K562 (cell line): Measurements from ENCODE around the gene GSTA3. TPM values are rescaled to one million over a fixed set of nuclear protein-coding genes. Genes with fewer than 3 reads are reported as not detected.

Experiments used
- ATAC-seq: fragments of 200-7000 bp; cut with Tn5 transposase; 3 replicates; pipeline ENCODE4 v1.9.1; 2020; ENCODE audit warnings: moderate library complexity
- BruUV-seq: library from RNA; stranded (reverse); fragments of 400-500 nt; replicated peaks from 2 replicates; lab custom pipeline; 2021; lab: Mats Ljungman, UMichigan
- CTCF ChIA-PET: fragments of 300-600 bp; formaldehyde crosslinking; extraction: SDS; loops from one replicate; lab custom pipeline; 2021; ENCODE audit warnings: low intra/inter-chr PET ratio; lab: Yijun Ruan, JAX
- POLR2A ChIA-PET: fragments of 300-600, 350-650 bp; sonication (Branson Sonifier 250); formaldehyde crosslinking; extraction: SDS; loops from one replicate; lab custom pipeline; 2021; ENCODE audit warnings: antibody characterized with exemption, inconsistent platforms; lab: Yijun Ruan, JAX
- DNase-seq, 4 experiments: peaks; one replicate each; pipeline versions ENCODE4 v3.0.0 to v3.0.0-alpha.2; 2011 to 2018; ENCODE audit warnings: low spot score in 3 of 4, mixed read lengths in 3 of 4; ENCODE audit errors: extremely low read depth in 1 of 4
- FAIRE-seq: peaks from 2 replicates; lab custom pipeline; 2011; peaks lifted over from hg19 to GRCh38; lab: Jason Lieb, UNC
- H2AFZ ChIP-seq: 2 replicates; pipeline ENCODE4 v1.6.0; 2011; ENCODE audit warnings: low read depth, low read length, control low read depth, inconsistent platforms
- H3K27ac ChIP-seq: fragments of 200-600 bp; 3 replicates; pipeline ENCODE4 v1.8.0; 2011; ENCODE audit warnings: low read depth, mild to moderate bottlenecking, control low read depth, inconsistent platforms, low read length, moderate library complexity, mixed read lengths; ENCODE audit errors: extremely low read depth
- H3K27me3 ChIP-seq, 2 experiments: fragments of 300-600 bp in 1 of 2; 2 replicates in 1 of 2; 3 replicates in 1 of 2; pipeline versions ENCODE4 v1.6.0 to v1.8.0; 2011; ENCODE audit warnings: inconsistent platforms in 2 of 2, low read length in 2 of 2, mild to moderate bottlenecking in 1 of 2, mixed read lengths in 1 of 2, moderate library complexity in 1 of 2; ENCODE audit not compliant: control insufficient read depth in 2 of 2, insufficient read depth in 2 of 2
- H3K36me3 ChIP-seq: fragments of 300-600 bp; 3 replicates; pipeline ENCODE4 v1.8.0; 2011; ENCODE audit warnings: mild to moderate bottlenecking, low read length, inconsistent platforms; ENCODE audit not compliant: control insufficient read depth, insufficient read depth
- H3K4me1 ChIP-seq, 2 experiments: fragments of 200-600 bp in 1 of 2; replicated peaks in 1 of 2; 2 replicates in 1 of 2; 3 replicates in 1 of 2; pipeline versions ENCODE4 v1.5.1 to v1.8.0; 2011; ENCODE audit warnings: inconsistent platforms in 2 of 2, low read length in 2 of 2, mild to moderate bottlenecking in 1 of 2, mixed read lengths in 1 of 2, moderate library complexity in 1 of 2; ENCODE audit not compliant: control insufficient read depth in 2 of 2, insufficient read depth in 2 of 2
- H3K4me2 ChIP-seq: 2 replicates; pipeline ENCODE4 v1.6.1; 2011; ENCODE audit warnings: low read length, control low read depth, inconsistent platforms, mixed read lengths; ENCODE audit not compliant: insufficient read depth
- H3K4me3 ChIP-seq: fragments of 200-600 bp; sonication (generic), shearing (Covaris generic); 2 replicates; pipeline ENCODE4 v1.5.1; 2016; ENCODE audit warnings: control low read depth, inconsistent platforms
- H3K79me2 ChIP-seq: fragments of 200-600 bp; 3 replicates; pipeline ENCODE4 v1.8.0; 2011; ENCODE audit warnings: low read length, inconsistent platforms; ENCODE audit not compliant: control insufficient read depth, insufficient read depth
- H3K9ac ChIP-seq, 2 experiments: 2 replicates each; pipeline versions ENCODE4 v1.6.0 to v1.6.1; 2011; ENCODE audit warnings: low read depth in 2 of 2, low read length in 2 of 2, control low read depth in 1 of 2, inconsistent platforms in 1 of 2, mild to moderate bottlenecking in 1 of 2, mixed read lengths in 1 of 2; ENCODE audit not compliant: insufficient read depth in 1 of 2
- H3K9me1 ChIP-seq: one replicate; pipeline ENCODE4 v1.6.0; 2011; ENCODE audit warnings: inconsistent platforms, mild to moderate bottlenecking, low read length, moderate library complexity; ENCODE audit not compliant: control insufficient read depth, insufficient read depth
- H3K9me3 ChIP-seq: replicated peaks from 2 replicates; pipeline ENCODE4 v1.5.1; 2011; ENCODE audit warnings: low read depth, low read length, inconsistent platforms; ENCODE audit not compliant: control insufficient read depth, insufficient read depth
- H4K20me1 ChIP-seq: replicated peaks from 2 replicates; pipeline ENCODE4 v1.6.1; 2011; ENCODE audit warnings: low read length, inconsistent platforms, mixed read lengths; ENCODE audit not compliant: control insufficient read depth, insufficient read depth
- CBFB ChIP-seq: sonication (generic); formaldehyde crosslinking; IDR thresholded peaks from 2 replicates; pipeline ENCODE4 v1.4.0; 2020; ENCODE audit warnings: mild to moderate bottlenecking, missing genetic modification reagents
- CBX5 ChIP-seq: IDR thresholded peaks from 2 replicates; pipeline ENCODE4 v1.6.1; 2014; ENCODE audit warnings: low read depth, borderline replicate concordance
- CEBPB ChIP-seq: fragments of 450-650 bp; IDR thresholded peaks from 2 replicates; pipeline ENCODE4 v1.6.1; 2016; ENCODE audit warnings: missing genetic modification characterization, missing compliant biosample characterization
- EHMT2 ChIP-seq: fragments of 450-650 bp; IDR thresholded peaks from 2 replicates; pipeline ENCODE4 v1.6.1; 2018; ENCODE audit warnings: antibody characterized with exemption
- HMGN3 ChIP-seq: IDR thresholded peaks from 2 replicates; pipeline ENCODE4 v1.6.1; 2011; ENCODE audit warnings: borderline replicate concordance, low read depth, mild to moderate bottlenecking, mixed read lengths, low read length; ENCODE audit not compliant: insufficient read length; ENCODE audit errors: extremely low read depth
- PTBP1 ChIP-seq: fragments of 200-400 bp; formaldehyde crosslinking; IDR thresholded peaks from 2 replicates; pipeline ENCODE4 v1.6.1; 2017; ENCODE audit warnings: low read depth, low read length
- RBM17 ChIP-seq: fragments of 200-400 bp; formaldehyde crosslinking; IDR thresholded peaks from 2 replicates; pipeline ENCODE4 v1.6.1; 2017; ENCODE audit warnings: low read depth, mild to moderate bottlenecking, low read length, borderline replicate concordance
- ZC3H4 ChIP-seq: sonication (generic); formaldehyde crosslinking; IDR thresholded peaks from 2 replicates; pipeline ENCODE4 v1.9.0; 2021; ENCODE audit warnings: missing genetic modification reagents, borderline replicate concordance
- ZNF23 ChIP-seq: fragments of 250-450 bp; sonication (Bioruptor Pico); IDR thresholded peaks from 2 replicates; pipeline ENCODE4 v1.4.0; 2020; ENCODE audit warnings: mild to moderate bottlenecking
- ZNF780A ChIP-seq: fragments of 250-450 bp; sonication (Bioruptor Pico); IDR thresholded peaks from 2 replicates; pipeline ENCODE4 v1.5.0; 2021; ENCODE audit warnings: mild to moderate bottlenecking
- WGBS: fragments of 100-300 bp; shearing (Covaris generic); methylation state at CpG from one replicate; pipeline ENCODE4 v1.1.6; 2016; ENCODE audit warnings: low coverage, mixed read lengths; ENCODE audit not compliant: insufficient coverage; ENCODE audit errors: missing lambda C conversion rate; 5-methylcytosine and 5-hydroxymethylcytosine counted together
- in situ Hi-C: fragments of 300-500 bp; cut with MboI; formaldehyde crosslinking; loops from 4 replicates; pipeline ENCODE4 v1.15.0; 2018; ENCODE audit warnings: inconsistent platforms, mixed read lengths
- intact Hi-C: fragments of 100-400 bp; cut with micrococcal nuclease; formaldehyde crosslinking; loops from 2 replicates; pipeline ENCODE4 v1.14.2; 2022
- polyA plus RNA-seq, 8 experiments: library from polyadenylated mRNA; depleted of rRNA in 4 of 8; stranded (reverse) in 5 of 8; unstranded in 3 of 8; fragments of >200 nt; fragmentation: Nextera tagmentation in 2 of 8; fragmentation: Illumina TruSeq in 1 of 8; extraction: Ambion mirVana in 2 of 8; extraction: Trizol in 1 of 8; gene quantifications; 2 replicates each; pipeline versions ENCODE4 v1.2.1 to v1.2.3, GENCODE V29; 2011 to 2014; ENCODE audit warnings: inconsistent platforms in 1 of 8, missing spikeins in 1 of 8
- total RNA-seq, 7 experiments: library from RNA; depleted of rRNA in 6 of 7; stranded (reverse); fragments of >200 nt in 6 of 7; fragmentation: Illumina TruSeq in 2 of 7; extraction: Trizol in 2 of 7; gene quantifications; 2 replicates each; pipeline versions ENCODE4 v1.2.1 to v1.2.3, GENCODE V29; 2011 to 2021; ENCODE audit warnings: low replicate concordance in 1 of 7

The GSTA3 gene
- total and polyA plus RNA-seq, 9 of the 15 experiments (the other 6 are each of a cell fraction or from before 2014, with no cell fraction given): not detected

DNA sequence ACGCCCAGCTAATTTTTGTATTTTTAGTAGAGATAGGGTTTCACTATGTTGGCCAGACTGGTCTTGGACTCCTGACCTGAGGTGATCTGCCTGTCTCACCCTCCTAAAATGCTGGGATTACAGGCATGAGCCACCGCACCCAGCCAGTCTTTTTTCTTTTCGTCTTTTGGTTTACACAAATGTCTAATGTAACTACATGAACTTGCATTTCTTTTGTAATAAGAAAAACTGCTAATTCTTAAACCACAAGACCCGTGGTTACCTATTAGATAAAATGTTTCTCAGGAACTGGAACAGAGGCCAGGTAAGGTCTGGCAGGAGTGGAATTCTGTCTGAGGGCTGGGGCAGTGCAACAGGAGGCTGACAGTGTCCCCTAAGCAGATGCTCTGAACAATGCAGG, 32.7 kb upstream of the GSTA3 start:
- no peak overlapping the region for H3K27ac ChIP-seq
- ATAC-seq: no peak
- no peak for DNase-seq
- no peak overlapping the region for H3K4me2 ChIP-seq
- no peak for FAIRE-seq
- no peaks in the 10 kb centered on the region for H3K4me1 ChIP-seq
- peaks cover 4 to 8% of the 10 kb centered on the region in 2 experiments; a peak in 3 of 5 replicates for H3K27me3 ChIP-seq
- H3K9me1 ChIP-seq: no peaks in the 10 kb centered on the region
- in situ Hi-C loops: no loop called here
- H3K79me2 ChIP-seq: no peaks in the 10 kb centered on the region
- no peak for TF ChIP-seq CBFB (CRISPR knock-in tag)
- TF ChIP-seq ZNF23 (CRISPR knock-in tag): no peak
- no peak for TF ChIP-seq PTBP1
- TF ChIP-seq CBX5: no peak
- no peak for TF ChIP-seq CEBPB (tag)
- no peak for TF ChIP-seq ZC3H4 (CRISPR knock-in tag)
- TF ChIP-seq HMGN3: no peak
- no peak for TF ChIP-seq EHMT2
- TF ChIP-seq RBM17: no peak
- TF ChIP-seq ZNF780A (CRISPR knock-in tag): no peak
- TF ChIP-seq, all 486 proteins: peak for 0
- ChIA-PET POLR2A (interaction anchor here (1.3 kb wide), 1 partner anchor 52 kb away, joined by 4 read pairs; the partner anchor contains the start of gene GSTA4), CTCF (no interaction called here)
- Histone ChIP-seq H3K36me3 (no peaks in the 10 kb centered on the region), H3K9me3 (no peaks in the 10 kb centered on the region), H2AFZ (no peak overlapping the region), H3K9ac (no peak overlapping the region), H3K4me3 (no peak overlapping the region), H4K20me1 (no peaks in the 10 kb centered on the region)
- BruUV-seq: no TSS peak
- 0% methylated on average over 4 of the region's 4 CpGs for WGBS
- intact Hi-C loops: no loop called here
